GM12801 (cell line): ENCODE results near the gene AUP1.

ENCODE experiments used
- TF ChIP-seq, protein P1 (sequence below): IDR thresholded peaks from one replicate; pipeline ENCODE4 v1.5.1; 2011; ENCODE audit warnings: control low read depth; ENCODE audit not compliant: insufficient read length; ENCODE audit errors: extremely low read depth

Gene AUP1

DNA sequence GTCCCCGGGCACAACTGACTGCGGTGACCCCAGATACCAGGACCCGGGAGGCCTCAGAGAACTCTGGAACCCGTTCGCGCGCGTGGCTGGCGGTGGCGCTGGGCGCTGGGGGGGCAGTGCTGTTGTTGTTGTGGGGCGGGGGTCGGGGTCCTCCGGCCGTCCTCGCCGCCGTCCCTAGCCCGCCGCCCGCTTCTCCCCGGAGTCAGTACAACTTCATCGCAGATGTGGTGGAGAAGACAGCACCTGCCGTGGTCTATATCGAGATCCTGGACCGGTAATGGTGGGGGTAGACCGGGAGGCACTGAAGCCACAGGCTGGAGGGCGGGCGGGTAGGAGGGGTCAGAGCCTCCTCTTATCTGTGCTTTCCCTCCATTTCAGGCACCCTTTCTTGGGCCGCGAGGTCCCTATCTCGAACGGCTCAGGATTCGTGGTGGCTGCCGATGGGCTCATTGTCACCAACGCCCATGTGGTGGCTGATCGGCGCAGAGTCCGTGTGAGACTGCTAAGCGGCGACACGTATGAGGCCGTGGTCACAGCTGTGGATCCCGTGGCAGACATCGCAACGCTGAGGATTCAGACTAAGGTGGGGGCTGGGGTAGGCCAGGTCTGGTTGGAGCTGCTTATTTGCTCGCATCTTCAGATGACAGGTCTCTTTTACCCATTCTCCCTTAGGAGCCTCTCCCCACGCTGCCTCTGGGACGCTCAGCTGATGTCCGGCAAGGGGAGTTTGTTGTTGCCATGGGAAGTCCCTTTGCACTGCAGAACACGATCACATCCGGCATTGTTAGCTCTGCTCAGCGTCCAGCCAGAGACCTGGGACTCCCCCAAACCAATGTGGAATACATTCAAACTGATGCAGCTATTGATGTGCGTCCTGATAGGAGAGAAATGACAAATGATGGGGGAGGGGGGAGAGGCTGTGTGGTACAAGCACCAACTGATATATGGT is 1.0 kb upstream of the AUP1 start:
- TF ChIP-seq, protein P1, sequence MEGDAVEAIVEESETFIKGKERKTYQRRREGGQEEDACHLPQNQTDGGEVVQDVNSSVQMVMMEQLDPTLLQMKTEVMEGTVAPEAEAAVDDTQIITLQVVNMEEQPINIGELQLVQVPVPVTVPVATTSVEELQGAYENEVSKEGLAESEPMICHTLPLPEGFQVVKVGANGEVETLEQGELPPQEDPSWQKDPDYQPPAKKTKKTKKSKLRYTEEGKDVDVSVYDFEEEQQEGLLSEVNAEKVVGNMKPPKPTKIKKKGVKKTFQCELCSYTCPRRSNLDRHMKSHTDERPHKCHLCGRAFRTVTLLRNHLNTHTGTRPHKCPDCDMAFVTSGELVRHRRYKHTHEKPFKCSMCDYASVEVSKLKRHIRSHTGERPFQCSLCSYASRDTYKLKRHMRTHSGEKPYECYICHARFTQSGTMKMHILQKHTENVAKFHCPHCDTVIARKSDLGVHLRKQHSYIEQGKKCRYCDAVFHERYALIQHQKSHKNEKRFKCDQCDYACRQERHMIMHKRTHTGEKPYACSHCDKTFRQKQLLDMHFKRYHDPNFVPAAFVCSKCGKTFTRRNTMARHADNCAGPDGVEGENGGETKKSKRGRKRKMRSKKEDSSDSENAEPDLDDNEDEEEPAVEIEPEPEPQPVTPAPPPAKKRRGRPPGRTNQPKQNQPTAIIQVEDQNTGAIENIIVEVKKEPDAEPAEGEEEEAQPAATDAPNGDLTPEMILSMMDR: no peak

DNA sequence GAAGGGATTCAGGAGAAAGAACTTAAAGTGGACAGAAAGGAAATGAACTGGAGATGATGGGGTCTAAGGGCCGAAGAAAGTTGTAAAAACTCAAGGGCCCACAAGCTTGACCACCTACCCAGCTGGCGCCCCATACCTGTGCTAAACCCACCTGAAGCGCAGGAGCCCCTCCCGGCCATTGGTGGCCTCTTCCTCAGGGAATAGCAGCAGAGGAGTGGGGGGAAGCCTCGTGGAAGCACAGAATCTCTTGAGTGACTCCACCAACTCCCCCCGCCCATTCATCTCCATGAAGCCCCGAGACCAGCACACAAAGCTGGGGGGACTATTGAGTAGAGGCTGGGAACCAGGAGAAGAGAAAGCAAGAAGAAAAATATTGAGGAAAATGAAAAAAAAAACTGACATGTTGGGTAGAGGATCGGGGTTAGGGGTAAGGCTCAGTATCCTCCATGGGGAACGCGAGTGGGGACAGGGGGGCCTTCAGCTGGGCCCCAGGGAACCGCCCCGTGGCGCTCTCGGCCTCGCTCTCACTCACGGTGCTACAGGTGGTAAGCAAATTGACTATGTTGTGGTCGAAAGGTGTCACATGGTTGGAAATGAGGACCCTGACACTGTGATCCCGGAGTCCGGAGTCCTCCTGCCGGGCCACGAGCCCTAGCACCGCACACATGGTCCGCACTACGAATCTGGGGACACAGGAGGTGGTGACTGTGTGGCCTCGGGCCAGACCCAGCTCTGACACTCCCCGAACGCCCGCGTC is 728 bp downstream of the AUP1 start:
- TF ChIP-seq, protein P1: no peak

DNA sequence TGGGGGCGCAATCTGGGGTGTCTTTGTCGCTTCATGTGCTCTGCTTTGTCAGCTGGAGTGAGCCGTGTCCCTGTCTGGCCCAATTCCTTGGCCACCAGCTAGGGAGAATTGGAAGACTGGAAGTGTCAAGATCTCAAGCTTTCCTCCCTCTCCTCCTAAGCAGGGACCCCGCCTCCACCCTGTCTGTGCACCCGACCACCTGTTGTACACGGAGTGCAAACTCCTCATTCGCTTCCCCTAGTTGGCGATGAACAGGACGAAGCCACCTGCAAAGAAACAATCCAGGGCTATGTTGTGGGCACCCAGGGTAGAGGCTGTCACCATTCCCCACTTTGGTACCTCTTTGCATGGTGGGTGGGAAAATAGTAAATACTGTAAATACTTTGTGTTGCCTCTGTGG is 1.8 kb downstream of the AUP1 start:
- TF ChIP-seq, protein P1: no peak

DNA sequence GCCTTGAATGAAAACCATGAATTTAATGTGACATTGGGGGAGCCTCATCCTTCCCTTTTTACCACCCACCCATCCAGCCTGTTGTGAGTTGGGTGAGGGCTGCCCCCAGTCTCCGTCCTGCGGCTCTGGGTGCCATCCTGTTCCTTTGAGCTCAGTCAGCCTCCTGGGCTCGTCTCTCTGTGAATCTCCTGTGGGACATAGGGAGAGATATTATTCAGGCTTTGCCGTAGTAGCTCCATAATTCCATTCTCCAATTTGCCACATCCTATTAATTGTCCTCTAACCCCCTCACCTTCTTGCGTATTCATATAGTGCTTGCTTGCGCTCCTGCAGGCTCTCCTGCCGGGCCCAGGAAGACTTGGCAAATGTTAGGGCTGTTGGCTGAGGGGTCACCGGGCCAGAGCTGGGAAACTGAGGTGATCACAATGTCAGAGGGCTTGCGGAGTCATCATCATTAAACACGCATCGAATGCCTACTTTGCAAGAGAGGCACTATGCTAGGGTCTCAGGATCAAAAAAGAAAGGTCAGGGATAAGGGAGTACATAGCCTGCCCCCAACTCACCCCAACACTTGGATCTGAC is 2.8 kb downstream of the AUP1 start:
- TF ChIP-seq, protein P1: no peak

DNA sequence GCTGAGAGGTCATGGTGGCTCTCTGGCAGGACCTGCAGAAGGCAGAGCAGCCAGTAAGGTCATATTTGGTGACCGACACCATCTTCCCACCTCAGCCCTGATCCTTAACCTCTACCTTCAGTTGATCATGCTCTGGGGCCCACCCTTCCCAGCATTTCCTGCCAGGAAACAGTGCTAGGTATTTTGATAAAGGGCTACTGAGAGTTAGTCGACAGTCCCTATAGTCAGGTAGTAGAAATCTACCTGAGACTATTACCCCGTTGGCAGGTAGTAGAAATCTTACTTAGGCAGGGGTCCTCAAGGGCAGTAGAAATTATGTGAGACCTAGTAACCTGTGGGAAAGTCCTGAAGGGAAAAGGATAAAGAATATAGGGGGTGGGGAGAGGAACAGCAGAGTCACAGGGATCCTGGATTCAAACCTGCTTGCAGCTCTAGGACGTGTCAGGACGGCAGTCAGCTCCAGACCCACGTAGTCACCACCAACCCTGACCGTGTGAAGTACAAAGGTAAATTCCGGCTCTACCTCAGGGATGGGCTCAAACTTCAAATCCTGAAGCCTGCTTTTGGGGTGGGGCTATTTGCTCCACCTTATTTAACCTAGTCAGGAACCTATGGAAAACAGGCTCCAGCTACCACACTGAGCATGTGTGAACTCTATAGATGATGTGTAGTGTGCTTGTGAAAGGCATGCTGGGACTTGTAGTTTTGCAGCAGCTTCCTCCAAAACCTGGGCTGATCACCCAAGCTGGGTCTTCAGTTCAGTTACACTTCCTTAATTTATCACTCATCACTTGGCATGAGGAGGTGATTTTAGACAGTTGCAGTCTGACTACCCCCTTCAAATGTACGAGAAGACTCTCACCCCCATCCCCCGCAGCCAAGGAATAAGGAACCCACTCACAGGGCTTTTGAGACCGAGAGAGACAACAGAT is 3.5 kb downstream of the AUP1 start, which contains the start of gene DQX1:
Gene DQX1 (minus strand): TSS at position 515 of the 932 bp plus-strand sequence. CDS start 502 bp downstream, at position 13.
- TF ChIP-seq, protein P1: no peak

DNA sequence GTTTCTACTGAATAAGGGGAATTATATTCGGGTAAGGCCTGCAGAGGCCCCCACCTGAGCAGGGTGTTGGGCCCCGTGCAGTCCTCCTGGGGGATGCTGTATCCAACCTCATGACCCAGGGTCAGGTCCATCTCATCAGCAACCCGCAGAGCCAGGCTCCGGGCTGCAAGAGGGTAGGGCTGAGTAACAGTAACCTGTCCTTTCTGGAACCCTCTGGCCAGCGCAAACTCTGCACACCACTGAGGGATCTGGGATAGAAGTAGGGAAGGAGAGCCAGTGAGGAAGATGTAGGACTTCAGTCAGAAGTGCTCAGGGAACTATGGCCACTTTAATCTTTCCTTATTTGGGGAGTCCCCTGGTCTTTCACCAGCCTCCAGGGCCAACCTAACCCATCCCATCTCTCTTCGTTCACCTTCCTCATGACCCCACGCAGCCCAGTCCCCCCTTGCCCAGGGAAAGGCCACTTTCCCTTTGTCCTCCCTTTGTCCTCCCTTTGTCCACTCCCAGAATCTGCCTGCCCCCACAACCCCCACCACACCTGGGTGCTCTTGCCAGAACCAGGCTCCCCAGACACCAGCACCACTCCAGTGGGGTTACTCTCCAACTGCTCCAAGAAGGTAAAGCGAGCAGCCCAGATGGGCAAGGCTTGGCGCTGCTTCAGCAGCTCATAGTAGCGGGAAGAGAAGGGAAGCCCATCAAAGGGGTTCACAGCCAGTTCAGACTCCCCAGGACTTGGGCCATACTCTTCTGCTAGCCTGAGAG is 4.4 kb downstream of the AUP1 start:
- TF ChIP-seq, protein P1: no peak
